OCI-LY3 (cell line): ENCODE data around the gene CXCL9.

Source experiments
- H2AFZ ChIP-seq: fragments of 200-600, 300-600 bp; shearing (Covaris generic); 2 replicates; pipeline ENCODE4 v1.6.0; 2014; ENCODE audit warnings: antibody characterized with exemption, low read depth, low read length
- H3K27ac ChIP-seq: fragments of 200-600, 300-600 bp; sonication (generic); 2 replicates; pipeline ENCODE4 v1.5.1; 2014; ENCODE audit warnings: mild to moderate bottlenecking, low read length, moderate library complexity, mixed read lengths
- H3K27me3 ChIP-seq: fragments of 200-600, 300-600 bp; sonication (generic); 2 replicates; pipeline ENCODE4 v1.6.1; 2014; ENCODE audit warnings: low read depth, low read length, mixed read lengths
- H3K36me3 ChIP-seq: fragments of 200-600, 300-600 bp; sonication (generic); replicated peaks from 2 replicates; pipeline ENCODE3; 2014; ENCODE audit warnings: low read depth, low read length, mixed read lengths
- H3K4me1 ChIP-seq: fragments of 300-600, 200-600 bp; sonication (generic); 2 replicates; pipeline ENCODE4 v1.6.1; 2014; ENCODE audit warnings: low read length, mixed read lengths
- H3K4me2 ChIP-seq: fragments of 200-600, 300-600 bp; sonication (generic); 2 replicates; pipeline ENCODE4 v1.6.1; 2014; ENCODE audit warnings: low read length, mixed read lengths
- H3K4me3 ChIP-seq: fragments of 300-600, 200-600 bp; sonication (generic); 2 replicates; pipeline ENCODE4 v1.5.1; 2014; ENCODE audit warnings: antibody characterized with exemption, mild to moderate bottlenecking, low read length, moderate library complexity
- H3K79me2 ChIP-seq: fragments of 300-600, 200-600 bp; shearing (Covaris generic); 2 replicates; pipeline ENCODE4 v1.6.1; 2014; ENCODE audit warnings: mild to moderate bottlenecking, low read length, mixed read lengths
- H3K9ac ChIP-seq: fragments of 300-600, 200-600 bp; shearing (Covaris generic); 2 replicates; pipeline ENCODE4 v1.6.0; 2014; ENCODE audit warnings: mild to moderate bottlenecking, low read length, moderate library complexity
- H3K9me3 ChIP-seq: fragments of 200-600, 300-600 bp; shearing (Covaris generic); 2 replicates; pipeline ENCODE4 v1.6.1; 2014; ENCODE audit warnings: low read length, mixed read lengths; ENCODE audit not compliant: insufficient read depth
- H4K20me1 ChIP-seq: fragments of 200-600, 300-600 bp; sonication (generic); 2 replicates; pipeline ENCODE4 v1.6.1; 2016; ENCODE audit warnings: low read length, mixed read lengths; ENCODE audit not compliant: insufficient read depth
- EZH2phosphoT487 ChIP-seq: fragments of 200-600 bp; shearing (Covaris generic); IDR thresholded peaks from 2 replicates; pipeline ENCODE4 v1.6.1; 2018; ENCODE audit warnings: antibody characterized with exemption, mixed run types, low read depth
- TF ChIP-seq, protein P1 (sequence below): fragments of 200-600, 300-600 bp; sonication (generic); IDR thresholded peaks from 2 replicates; pipeline ENCODE4 v1.5.1; 2014; ENCODE audit warnings: antibody characterized with exemption, low read length, low read depth

The CXCL9 gene

DNA sequence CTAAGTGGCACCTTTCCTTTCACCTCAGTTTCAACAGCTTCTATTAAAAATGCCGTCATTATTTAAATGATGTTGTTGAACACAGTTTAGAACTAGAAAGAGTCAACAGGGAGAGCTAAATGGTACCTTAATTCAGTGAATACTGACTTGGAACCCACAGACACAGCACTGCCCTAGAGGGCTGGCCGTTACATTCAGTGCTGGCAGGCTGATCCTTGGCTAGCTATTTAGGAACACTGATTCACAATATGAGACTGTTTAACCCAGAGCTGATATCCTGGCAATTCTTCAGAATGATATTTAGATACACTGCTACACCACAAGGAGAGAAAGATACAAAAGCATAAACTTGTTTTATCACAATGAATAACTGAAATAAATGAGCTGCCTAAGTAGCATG lies 53.8 kb downstream of the CXCL9 start:
- no peaks in the 10 kb centered on the region for H3K9me3 ChIP-seq
- no peak overlapping the region for H2AFZ ChIP-seq
- no peak overlapping the region for H3K4me2 ChIP-seq
- H4K20me1 ChIP-seq = no peaks in the 10 kb centered on the region
- peaks cover 39% of the 10 kb centered on the region for H3K4me1 ChIP-seq
- H3K9ac ChIP-seq = no peak overlapping the region
- H3K27me3 ChIP-seq = no peaks in the 10 kb centered on the region
- no peaks in the 10 kb centered on the region; the same call in 1 of the 2 replicates for H3K79me2 ChIP-seq
- no peak overlapping the region for H3K4me3 ChIP-seq
- H3K27ac ChIP-seq = peak overlapping the region; percentile 1; the same call in 1 of the 2 replicates
- peaks cover 69% of the 10 kb centered on the region for H3K36me3 ChIP-seq
- TF ChIP-seq, protein P1, sequence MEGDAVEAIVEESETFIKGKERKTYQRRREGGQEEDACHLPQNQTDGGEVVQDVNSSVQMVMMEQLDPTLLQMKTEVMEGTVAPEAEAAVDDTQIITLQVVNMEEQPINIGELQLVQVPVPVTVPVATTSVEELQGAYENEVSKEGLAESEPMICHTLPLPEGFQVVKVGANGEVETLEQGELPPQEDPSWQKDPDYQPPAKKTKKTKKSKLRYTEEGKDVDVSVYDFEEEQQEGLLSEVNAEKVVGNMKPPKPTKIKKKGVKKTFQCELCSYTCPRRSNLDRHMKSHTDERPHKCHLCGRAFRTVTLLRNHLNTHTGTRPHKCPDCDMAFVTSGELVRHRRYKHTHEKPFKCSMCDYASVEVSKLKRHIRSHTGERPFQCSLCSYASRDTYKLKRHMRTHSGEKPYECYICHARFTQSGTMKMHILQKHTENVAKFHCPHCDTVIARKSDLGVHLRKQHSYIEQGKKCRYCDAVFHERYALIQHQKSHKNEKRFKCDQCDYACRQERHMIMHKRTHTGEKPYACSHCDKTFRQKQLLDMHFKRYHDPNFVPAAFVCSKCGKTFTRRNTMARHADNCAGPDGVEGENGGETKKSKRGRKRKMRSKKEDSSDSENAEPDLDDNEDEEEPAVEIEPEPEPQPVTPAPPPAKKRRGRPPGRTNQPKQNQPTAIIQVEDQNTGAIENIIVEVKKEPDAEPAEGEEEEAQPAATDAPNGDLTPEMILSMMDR = no peak
- no peak for TF ChIP-seq EZH2phosphoT487
